K562 (cell line): ENCODE results near the gene TRIM38. TPM values are rescaled to one million over a fixed set of nuclear protein-coding genes. Genes with fewer than 3 reads are reported as not detected.

Experiments
- CAMTA2 ChIP-seq: fragments of 250-450 bp; sonication (Bioruptor Pico); conservative IDR thresholded peaks from 2 replicates; pipeline ENCODE4 v1.5.1; 2022
- ELK1 ChIP-seq: sonication (generic); formaldehyde crosslinking; IDR thresholded peaks from 2 replicates; pipeline ENCODE4 v1.8.1; 2022; ENCODE audit warnings: missing genetic modification reagents
- HNRNPL ChIP-seq: fragments of 200-400 bp; formaldehyde crosslinking; IDR thresholded peaks from 2 replicates; pipeline ENCODE4 v1.6.1; 2017; ENCODE audit warnings: low read depth, mild to moderate bottlenecking, low read length
- MYC ChIP-seq, 2 experiments: fragments of 250-450 bp in 1 of 2; sonication (Bioruptor Pico) in 1 of 2; IDR thresholded peaks; 2 replicates each; pipeline versions ENCODE4 v1.5.1 to v1.6.1; 2012 to 2021; ENCODE audit warnings: low read depth in 2 of 2, borderline replicate concordance in 1 of 2, improper control_type of control experiment in 1 of 2, low read length in 1 of 2, mild to moderate bottlenecking in 1 of 2, moderate library complexity in 1 of 2
- NFRKB ChIP-seq: fragments of 450-650 bp; IDR thresholded peaks from 2 replicates; pipeline ENCODE4 v1.6.1; 2016; ENCODE audit warnings: low read depth
- THRAP3 ChIP-seq: fragments of 450-650 bp; IDR thresholded peaks from 2 replicates; pipeline ENCODE4 v1.6.1; 2016; ENCODE audit warnings: mild to moderate bottlenecking, inconsistent platforms, borderline replicate concordance
- ZBTB1 ChIP-seq: sonication (generic); formaldehyde crosslinking; IDR thresholded peaks from 2 replicates; pipeline ENCODE4 v1.8.1; 2023; ENCODE audit warnings: missing genetic modification reagents, low read depth, mild to moderate bottlenecking, borderline replicate concordance
- ZBTB40 ChIP-seq, 2 experiments: fragments of 450-650 bp in 1 of 2; sonication (generic) in 1 of 2; formaldehyde crosslinking in 1 of 2; IDR thresholded peaks; 2 replicates each; pipeline versions ENCODE4 v1.7.1 to v1.9.0; 2016 to 2022; ENCODE audit warnings: inconsistent platforms in 1 of 2, mild to moderate bottlenecking in 1 of 2, missing genetic modification reagents in 1 of 2
- ZFP91 ChIP-seq: sonication (generic); formaldehyde crosslinking; IDR thresholded peaks from 2 replicates; pipeline ENCODE4 v1.8.0; 2022; ENCODE audit warnings: mild to moderate bottlenecking, missing genetic modification reagents
- ZFX ChIP-seq: sonication (generic); formaldehyde crosslinking; IDR thresholded peaks from 2 replicates; pipeline ENCODE4 v1.8.0; 2022; ENCODE audit warnings: mild to moderate bottlenecking, missing genetic modification reagents, moderate library complexity
- ZNF311 ChIP-seq: fragments of 250-450 bp; sonication (Bioruptor Pico); IDR thresholded peaks from 2 replicates; pipeline ENCODE4 v1.4.0; 2020; ENCODE audit warnings: mild to moderate bottlenecking, moderate library complexity
- ZNF766 ChIP-seq: fragments of 200-800 bp; sonication (Bioruptor generic); conservative IDR thresholded peaks from 2 replicates; pipeline ENCODE4 v1.6.1; 2016; ENCODE audit warnings: missing genetic modification characterization, missing compliant biosample characterization
- polyA plus RNA-seq, 8 experiments: library from polyadenylated mRNA; depleted of rRNA in 4 of 8; stranded (reverse) in 5 of 8; unstranded in 3 of 8; fragments of >200 nt; fragmentation: Nextera tagmentation in 2 of 8; fragmentation: Illumina TruSeq in 1 of 8; extraction: Ambion mirVana in 2 of 8; extraction: Trizol in 1 of 8; gene quantifications; 2 replicates each; pipeline versions ENCODE4 v1.2.1 to v1.2.3, GENCODE V29; 2011 to 2014; ENCODE audit warnings: inconsistent platforms in 1 of 8, missing spikeins in 1 of 8
- total RNA-seq, 7 experiments: library from RNA; depleted of rRNA in 6 of 7; stranded (reverse); fragments of >200 nt in 6 of 7; fragmentation: Illumina TruSeq in 2 of 7; extraction: Trizol in 2 of 7; gene quantifications; 2 replicates each; pipeline versions ENCODE4 v1.2.1 to v1.2.3, GENCODE V29; 2011 to 2021; ENCODE audit warnings: low replicate concordance in 1 of 7

TRIM38 gene
- total and polyA plus RNA-seq, 9 of the 15 experiments (the other 6 are each of a cell fraction or from before 2014, with no cell fraction given) = 1.7 to 6.7 (median 6.3) TPM

GRCh38 chr6:26029857-26030653 is 67.5 kb downstream of the TRIM38 start (continued):
- TF ChIP-seq MYC (IDR thresholded peaks at IDR 0.05; ENCODE audit: low read depth, low read length) = no peak
- TF ChIP-seq MYC (CRISPR knock-in tag; IDR thresholded peaks at IDR 0.05; ENCODE audit: borderline replicate concordance, low read depth) = no peak
- TF ChIP-seq ZFX (CRISPR knock-in tag) = 0 out of 2 replicates have a peak, but pooled peaks have one; percentile 17
- TF ChIP-seq ELK1 (CRISPR knock-in tag) = no peak
- no peak for TF ChIP-seq ZNF766 (CRISPR knock-in tag)
- no peak for TF ChIP-seq ZNF311
- peak; percentile 55; the same call in 1 of the 2 replicates for TF ChIP-seq HNRNPL
- no peak; the same call in 1 of the 2 replicates for TF ChIP-seq ZBTB40 (IDR thresholded peaks at IDR 0.05)
- no peak for TF ChIP-seq ZBTB40 (CRISPR knock-in tag; IDR thresholded peaks at IDR 0.05)
- TF ChIP-seq CAMTA2 (CRISPR knock-in tag) = no peak
- no peak for TF ChIP-seq ZFP91 (CRISPR knock-in tag)
- TF ChIP-seq ZBTB1 (CRISPR knock-in tag) = no peak
- no peak for TF ChIP-seq THRAP3
- TF ChIP-seq NFRKB = no peak
